IPS-18c (cell line): ENCODE results near the gene PZP.
"Not testable (repeated sequence)": the region's sequence is repeated elsewhere in the genome, so short reads cannot be mapped to it uniquely, and the experiment has no call there.

Experiments
- H3K4me3 ChIP-seq: 2 replicates; pipeline ENCODE4 v1.7.0; 2013; ENCODE audit warnings: low read depth, mild to moderate bottlenecking, low read length, moderate library complexity; ENCODE audit not compliant: insufficient read depth
- H3K9me3 ChIP-seq: one replicate; pipeline ENCODE4 v1.6.1; 2013; ENCODE audit warnings: mild to moderate bottlenecking, low read length, moderate library complexity; ENCODE audit not compliant: control insufficient read depth, insufficient read depth

Gene PZP

DNA sequence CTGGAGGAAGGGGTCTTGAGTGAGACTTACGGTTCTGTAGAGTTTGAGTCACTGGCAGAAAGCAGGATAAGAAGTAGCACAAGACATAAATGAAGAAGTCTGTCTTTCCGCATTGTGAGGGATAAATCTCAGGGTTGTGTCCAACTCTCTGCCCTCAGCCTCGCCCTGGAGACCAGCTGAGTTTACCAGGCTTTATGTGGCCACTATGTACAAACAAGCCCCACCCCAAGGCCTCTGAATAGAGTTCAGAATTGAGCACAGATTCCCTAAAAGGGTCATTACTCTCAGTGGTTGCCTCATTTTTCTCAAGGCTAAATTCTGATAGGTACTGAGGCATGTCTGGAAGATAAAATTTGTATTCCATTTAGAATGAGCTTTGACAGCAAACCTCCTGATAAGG lies at the start of gene PZP:
Gene PZP, minus strand, starts transcription at position 167 of the 400 bp plus-strand sequence. Its CDS starts 54 bp downstream, at position 113.
- H3K4me3 ChIP-seq = no peak within 1 kb of the TSS

DNA sequence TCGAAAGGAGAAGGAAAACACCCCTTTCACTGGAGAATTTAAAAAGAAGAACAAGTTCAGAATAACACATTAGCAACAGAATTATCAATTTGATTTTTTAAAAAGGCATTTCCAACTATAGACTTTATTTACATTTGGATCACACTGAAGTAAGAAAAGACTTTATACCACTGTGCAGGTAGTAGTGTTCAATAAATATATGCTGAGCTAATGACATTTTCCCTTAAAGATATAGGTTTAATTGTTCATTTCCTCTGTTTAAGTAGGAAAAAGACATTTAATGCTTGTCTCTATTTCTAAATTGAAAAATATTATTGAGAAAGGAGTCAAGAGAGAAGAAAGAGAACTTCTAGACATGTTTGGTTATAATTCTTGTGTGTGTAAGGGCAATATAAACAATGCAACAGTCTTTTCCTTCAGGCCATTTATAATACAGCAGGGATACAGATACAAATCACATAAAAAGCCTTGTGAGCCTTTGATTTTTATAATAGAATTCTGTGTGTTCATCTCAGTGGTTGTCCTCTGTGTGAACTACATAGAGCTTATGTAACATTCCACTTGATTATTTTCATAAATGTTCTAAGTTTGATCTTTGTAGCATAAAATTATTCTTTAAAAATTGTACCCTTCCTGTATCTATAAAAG lies 48.7 kb upstream of the PZP start:
- Histone ChIP-seq H3K9me3 (no peaks in the 10 kb centered on the region), H3K4me3 (no peak overlapping the region)

More for the DNA sequence above, at the start of gene PZP:
- no peaks in the 10 kb centered on the region for H3K9me3 ChIP-seq

DNA sequence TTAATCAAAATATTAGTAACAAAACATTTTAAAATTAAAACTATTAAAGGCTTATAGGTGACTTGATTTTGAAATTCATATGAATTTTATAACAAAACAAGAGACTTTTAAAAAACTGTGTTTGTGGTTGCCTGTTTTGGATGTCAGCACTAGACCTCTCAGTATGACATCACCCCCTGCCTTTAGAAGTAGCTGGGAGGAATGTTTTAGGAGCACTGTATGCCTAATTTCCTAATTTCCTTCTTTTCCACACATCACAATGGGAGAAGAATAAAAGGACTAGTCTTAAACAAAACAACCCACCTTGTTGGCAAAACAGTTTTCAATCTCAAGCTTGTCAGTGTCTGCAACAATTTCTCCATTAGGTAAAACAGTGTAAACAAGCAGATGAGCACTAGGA lies 48.1 kb upstream of the PZP start:
- Histone ChIP-seq H3K9me3 (no peaks in the 10 kb centered on the region), H3K4me3 (no peak overlapping the region)

DNA sequence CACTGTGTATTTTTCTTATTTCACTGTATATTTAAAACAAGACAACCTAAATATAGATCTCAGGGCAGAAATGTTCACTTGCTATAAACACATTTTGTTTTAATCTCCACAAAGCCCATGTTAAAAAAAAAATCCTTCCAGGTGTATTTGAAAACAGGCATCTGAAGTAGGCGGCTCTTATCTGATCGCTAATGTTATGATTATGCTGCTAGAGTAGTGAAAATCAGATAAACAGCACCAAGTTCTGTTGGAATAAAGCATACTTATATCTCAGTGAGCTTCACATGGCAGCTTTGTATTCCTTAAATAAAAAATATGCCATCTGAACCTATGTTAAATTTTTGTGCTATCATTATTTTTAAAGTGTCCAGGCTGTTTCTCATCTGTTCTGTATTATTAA lies 47.6 kb upstream of the PZP start:
- H3K9me3 ChIP-seq = no peaks in the 10 kb centered on the region

DNA sequence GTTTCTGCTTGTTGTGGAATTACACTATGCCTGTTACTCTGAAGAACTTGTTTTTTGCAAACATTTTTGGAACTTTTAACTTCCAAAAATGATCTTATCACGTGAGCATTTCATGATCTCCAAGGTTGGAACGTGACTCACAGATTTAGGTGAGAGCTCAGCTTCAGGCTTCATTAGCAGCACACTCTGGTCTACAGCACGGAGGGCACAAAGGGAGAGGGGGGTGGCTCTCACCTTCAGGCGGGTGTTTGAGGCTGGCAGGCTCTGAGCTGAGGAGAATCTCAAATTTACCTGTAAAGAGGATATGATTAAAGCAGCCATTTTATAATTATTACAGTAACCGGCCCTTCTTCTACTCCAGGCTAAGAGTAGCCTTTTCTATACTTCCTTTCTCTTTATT lies 45.3 kb upstream of the PZP start:
- no peak overlapping the region for H3K4me3 ChIP-seq
- H3K9me3 ChIP-seq = no peaks in the 10 kb centered on the region

More for the DNA sequence above, 47.6 kb upstream of the PZP start:
- no peak overlapping the region for H3K4me3 ChIP-seq

DNA sequence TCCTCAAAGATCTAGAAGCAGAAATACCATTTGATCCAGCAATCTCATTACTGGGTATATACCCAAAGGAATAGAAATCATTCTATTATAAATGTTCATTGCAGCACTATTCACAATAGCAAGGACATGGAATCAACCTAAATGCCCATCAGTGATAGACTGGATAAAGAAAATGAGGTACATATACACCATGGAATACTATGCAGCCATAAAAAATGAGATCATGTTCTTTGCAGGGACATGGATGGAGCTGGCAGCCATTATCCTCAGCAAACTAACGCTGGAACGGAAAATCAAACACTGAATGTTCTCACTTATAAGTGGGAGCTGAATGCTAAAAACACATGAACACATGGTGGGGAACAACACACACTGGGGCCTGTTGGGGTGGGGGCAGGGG lies 44.6 kb upstream of the PZP start:
- H3K4me3 ChIP-seq, H3K9me3 ChIP-seq: not testable (repeated sequence)

DNA sequence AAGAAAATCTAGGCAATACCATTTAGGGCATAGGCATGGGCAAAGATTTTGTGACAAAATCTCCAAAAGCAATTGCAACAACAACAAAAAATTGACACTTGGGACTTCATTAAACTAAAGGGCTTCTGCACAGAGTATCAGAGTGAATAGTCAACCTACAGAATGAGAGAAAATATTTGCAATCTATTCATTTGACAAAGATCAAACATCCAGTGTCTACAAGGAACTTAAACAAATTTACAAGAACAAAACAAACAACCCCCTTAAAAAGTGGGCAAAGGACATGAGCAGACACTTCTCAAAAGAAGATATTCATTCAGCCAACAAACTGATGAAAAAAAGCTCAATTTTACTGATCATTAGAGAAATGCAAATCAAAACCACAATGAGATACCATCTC lies 44.1 kb upstream of the PZP start:
- Histone ChIP-seq H3K4me3 (no peak overlapping the region), H3K9me3 (no peaks in the 10 kb centered on the region)

DNA sequence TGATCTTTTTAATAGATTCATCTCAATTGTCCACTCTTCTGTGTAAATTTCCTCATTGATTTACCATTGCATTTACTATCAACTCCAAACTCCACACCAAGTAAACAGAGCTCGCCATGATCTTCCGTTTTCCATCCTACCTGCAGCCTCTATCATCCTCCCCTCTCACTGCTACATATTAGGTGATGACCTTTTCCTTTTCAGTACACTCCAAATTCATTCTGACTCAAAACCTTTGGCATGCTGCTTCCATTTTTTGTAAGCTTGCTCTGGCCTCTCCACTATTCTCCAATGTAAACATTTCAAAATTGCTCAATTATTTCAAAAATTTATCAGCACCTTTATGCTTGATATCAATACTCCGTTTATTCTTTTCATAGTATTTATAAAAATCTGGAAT lies 40.2 kb upstream of the PZP start:
- no peak overlapping the region for H3K4me3 ChIP-seq
- H3K9me3 ChIP-seq = no peaks in the 10 kb centered on the region

DNA sequence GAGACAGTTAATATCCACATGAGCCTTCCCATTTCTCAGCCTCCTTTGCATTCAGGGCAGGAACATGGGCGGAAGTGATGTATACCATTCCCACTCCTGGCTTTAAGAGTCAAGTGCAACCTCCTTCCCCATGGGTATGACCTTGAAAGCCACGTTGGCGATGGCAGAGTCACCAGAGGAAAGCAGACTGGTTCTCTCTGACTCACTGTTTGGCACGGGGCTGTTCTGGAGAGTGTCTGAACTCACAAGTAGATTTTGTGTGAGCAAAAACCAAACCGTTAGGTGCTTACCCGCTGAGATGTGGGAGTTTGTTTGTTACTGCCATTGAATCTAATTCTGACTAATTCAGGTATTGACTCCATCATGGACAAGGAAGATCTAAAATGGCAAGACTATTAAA lies 36.7 kb upstream of the PZP start:
- Histone ChIP-seq H3K9me3 (no peaks in the 10 kb centered on the region), H3K4me3 (no peak overlapping the region)

DNA sequence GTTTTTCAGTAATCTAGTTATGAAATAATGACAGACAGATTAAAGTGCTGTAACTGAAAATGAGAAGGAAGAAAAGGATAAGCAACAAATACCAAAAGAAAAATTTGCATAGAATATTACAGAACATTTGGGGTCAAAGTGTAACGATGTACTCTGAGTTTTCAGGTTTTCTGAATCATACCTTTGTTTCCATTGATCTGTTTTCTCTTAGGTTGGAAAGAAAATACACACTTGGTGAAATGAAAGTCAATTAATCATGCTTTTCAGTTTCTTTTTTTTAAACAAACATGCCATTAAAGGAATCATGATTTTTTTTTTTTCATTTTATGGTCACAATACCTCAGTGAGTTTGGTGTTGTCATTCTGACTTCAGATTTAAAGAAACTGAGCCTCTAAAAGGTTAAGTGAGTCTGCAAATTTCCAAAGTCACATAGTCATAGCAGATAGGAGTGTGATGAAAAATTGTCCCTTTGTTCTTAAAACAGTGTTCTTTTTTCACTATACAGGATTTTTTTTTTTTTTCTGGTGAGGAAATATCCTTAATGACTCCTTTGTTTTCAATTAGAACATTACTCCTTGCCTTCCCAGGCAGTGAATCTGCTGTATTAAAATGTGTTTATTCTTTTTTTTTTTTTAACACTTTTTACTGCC lies 35.9 kb upstream of the PZP start:
- Histone ChIP-seq H3K9me3 (no peaks in the 10 kb centered on the region), H3K4me3 (no peak overlapping the region)

DNA sequence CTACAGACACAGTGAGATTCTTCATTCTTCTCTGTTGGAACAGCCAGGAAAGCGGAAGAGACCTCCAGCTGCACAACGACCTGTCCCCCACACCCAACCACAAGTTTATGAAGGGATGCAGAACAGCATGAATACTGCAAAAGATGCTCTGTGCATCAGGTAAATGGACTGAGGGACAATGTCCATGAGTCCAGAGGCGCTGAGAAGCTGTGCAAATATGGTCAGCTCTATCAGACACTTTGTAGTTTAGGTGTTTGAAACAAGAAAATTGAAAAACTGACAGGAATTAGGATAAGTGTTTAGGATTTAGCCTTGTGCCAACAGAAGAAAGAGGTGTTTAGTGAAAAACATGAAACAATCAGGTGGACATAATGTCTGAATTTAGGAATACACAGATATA lies 33.1 kb upstream of the PZP start:
- Histone ChIP-seq H3K4me3 (no peak overlapping the region), H3K9me3 (no peaks in the 10 kb centered on the region)

DNA sequence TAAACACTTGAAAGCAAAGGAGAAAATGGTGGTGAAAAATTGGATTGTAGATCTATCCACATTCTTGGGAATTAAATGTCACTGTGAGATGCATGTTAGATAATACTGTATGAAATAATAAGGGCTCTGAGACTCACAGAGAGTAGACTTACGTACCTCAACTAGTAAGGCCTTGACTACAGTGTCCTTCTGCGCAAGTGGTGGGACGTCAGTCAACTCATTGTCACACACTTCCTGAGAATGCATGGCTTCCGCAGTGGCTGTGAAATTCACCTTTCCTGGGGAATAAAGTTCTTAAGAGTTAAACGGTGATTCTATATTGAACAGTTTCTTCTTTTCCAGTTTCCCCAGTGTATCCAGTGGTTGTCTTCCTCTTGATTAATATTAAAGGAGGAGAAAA lies 32.6 kb upstream of the PZP start:
- Histone ChIP-seq H3K4me3 (no peak overlapping the region), H3K9me3 (no peaks in the 10 kb centered on the region)

DNA sequence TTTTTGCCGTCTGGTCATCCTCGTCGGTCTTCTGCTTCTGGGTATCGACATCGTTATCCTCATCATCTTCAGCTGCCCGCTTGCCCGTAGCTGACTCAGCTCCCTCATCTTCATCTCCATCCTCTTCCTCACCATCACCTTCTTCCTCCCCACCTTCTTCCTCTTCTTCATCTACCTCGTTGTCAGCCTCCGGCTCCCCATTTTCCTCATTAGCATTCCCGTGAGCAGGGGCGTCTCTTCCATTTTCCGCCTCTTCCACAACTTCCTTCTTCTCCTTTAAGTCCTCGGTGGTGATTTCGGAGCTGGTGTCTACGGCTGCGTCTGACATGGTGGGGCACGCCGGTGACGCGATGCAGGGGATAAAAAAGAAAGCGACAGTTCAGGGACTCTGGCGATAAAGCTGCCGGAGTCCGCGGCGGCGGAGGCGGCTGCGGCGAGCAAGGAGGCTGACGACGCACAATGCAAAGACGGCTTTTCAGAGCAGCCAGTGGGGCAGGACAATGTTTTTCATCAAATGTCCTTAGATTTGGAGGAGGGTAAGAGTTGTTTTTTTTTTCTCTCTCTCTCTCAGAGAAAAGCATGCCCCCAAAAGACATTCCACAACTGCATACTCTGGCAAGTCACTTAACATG lies 31.9 kb upstream of the PZP start:
- not testable (repeated sequence) for H3K9me3 ChIP-seq, H3K4me3 ChIP-seq

DNA sequence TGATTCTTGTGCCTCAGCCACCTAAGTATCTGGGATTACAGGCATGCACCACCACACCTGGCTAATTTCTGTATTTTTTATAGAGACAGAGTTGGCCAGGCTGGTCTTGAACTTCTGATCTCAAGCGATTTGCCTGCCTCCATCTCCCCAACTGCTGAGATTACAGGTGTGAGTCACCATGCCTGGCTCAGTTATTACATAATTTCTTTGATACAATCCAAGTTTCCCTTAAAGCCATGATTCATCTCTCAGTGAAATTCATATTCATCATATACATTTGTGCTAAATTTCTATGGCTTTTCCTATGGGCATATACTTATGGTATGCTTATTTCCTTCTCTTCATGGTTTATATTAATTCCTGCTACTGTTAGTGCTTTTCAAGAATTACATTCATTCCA lies 29.1 kb upstream of the PZP start:
- Histone ChIP-seq H3K4me3 (no peak overlapping the region), H3K9me3 (no peaks in the 10 kb centered on the region)

DNA sequence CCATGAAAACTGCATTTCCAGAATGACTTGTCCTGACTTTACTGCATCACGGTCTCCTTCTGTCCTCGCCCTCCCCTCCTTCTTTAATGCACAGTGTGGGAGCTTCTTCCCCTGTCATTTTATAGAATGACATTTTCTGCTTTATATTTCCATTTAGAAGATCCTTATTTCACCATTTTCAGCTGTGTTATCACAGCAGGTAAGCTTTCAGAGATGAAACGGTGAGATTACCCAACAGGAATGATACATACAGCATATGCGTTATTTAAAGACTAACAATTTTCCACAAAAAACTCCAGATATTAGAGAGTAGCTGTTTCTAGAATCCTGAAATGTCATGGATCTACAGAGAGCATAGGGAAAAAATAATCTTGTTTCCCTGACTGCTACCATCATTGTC lies 27.3 kb upstream of the PZP start:
- H3K4me3 ChIP-seq = no peak overlapping the region
- no peaks in the 10 kb centered on the region for H3K9me3 ChIP-seq

DNA sequence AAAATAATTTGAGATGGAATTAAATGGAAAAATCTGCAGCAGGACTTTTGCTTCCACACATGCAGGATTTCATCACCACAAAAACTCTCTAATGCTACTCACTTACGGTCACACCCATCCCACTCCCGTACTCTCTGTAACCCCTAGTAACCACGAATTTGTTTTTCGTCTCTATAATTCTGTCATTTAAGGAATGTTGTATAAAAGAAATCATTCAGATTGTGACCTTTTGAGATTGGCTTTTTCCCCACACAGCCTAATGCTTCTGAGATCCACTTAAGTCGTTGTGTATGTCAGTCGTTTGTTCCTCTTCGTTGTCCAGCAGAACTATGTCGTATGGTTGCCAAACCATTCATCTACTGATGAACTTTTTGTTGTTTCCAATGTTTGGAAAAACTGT lies 19.8 kb upstream of the PZP start:
- Histone ChIP-seq H3K9me3 (no peaks in the 10 kb centered on the region), H3K4me3 (no peak overlapping the region)

DNA sequence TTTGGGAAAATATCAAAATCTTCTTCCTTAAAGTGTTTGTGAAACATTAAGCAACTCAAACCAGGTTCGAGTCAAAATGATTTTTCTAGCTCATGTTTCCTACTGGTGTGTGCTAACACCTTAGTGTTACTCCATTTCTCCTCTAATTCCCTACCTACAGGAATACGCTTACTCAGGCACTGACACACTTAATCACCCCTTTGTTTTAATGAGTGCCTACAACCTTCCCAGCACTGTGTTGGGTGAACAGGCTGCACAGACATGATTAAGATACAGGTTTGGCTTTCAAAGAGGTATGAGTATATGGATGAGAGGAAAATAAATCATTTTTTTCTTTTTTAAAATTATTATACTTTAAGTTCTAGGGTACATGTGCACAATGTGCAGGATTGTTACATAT lies 15.6 kb upstream of the PZP start:
- Histone ChIP-seq H3K4me3 (no peak overlapping the region), H3K9me3 (no peaks in the 10 kb centered on the region)

DNA sequence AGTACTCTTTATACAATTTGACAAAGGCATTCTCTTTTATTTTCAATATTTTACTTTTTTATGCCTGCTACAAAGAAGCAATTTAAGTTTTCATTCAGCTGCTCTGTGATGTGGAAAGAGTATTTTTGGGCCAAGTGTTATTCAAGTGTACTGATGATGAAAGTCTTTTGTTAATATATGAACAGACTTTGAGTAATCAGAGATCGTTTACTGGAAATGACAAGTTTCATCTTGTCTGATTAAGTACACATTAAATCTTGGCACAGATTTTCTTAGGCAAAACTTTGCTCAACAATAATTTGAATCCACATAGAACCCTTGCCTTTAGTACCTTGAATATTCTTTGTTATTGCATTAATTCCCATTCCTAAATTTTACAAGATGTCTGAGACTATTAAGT lies 13.3 kb upstream of the PZP start:
- H3K4me3 ChIP-seq = no peak overlapping the region
- no peaks in the 10 kb centered on the region for H3K9me3 ChIP-seq

DNA sequence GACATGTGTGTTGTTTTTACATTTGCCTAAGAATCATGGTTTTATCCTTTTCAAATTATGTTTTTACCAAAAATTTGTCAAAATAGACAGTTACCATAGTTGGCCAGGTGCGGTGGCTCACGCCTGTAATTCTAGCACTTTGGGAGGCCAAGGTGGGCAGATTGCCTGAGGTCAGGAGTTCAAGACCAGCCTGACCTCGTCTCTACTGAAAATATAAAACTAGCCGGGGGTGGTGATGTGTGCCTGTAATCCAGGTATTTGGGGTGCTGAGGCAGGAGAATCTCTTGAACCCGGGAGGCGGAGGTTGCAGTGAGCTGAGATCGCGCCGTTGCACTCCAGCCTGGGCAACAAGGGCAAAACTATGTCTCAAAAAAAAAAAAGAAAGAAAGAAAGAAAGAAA lies 12.8 kb upstream of the PZP start:
- H3K4me3 ChIP-seq, H3K9me3 ChIP-seq: not testable (repeated sequence)
